K562 (cell line): ENCODE results near the gene CUX1. TPM values are rescaled to one million over a fixed set of nuclear protein-coding genes. Genes with fewer than 3 reads are reported as not detected.

ENCODE experiments used
- ARID1B ChIP-seq: fragments of 450-650 bp; IDR thresholded peaks from 2 replicates; pipeline ENCODE4 v1.6.1; 2016; ENCODE audit warnings: antibody characterized with exemption, mild to moderate bottlenecking, inconsistent platforms
- CBX2 ChIP-seq: fragments of 200-600 bp; sonication (generic); IDR thresholded peaks from one replicate; pipeline ENCODE4 v1.6.1; 2012; ENCODE audit warnings: mild to moderate bottlenecking, low read length, inconsistent platforms; ENCODE audit not compliant: insufficient read depth, poor library complexity, severe bottlenecking
- HDAC1 ChIP-seq, 2 experiments: fragments of 450-650 bp; IDR thresholded peaks; 2 replicates each; pipeline ENCODE4 v1.6.1; 2016 to 2017; ENCODE audit warnings: inconsistent platforms in 1 of 2, mild to moderate bottlenecking in 1 of 2, moderate library complexity in 1 of 2
- KDM1A ChIP-seq, 2 experiments: fragments of 450-650 bp; IDR thresholded peaks; 2 replicates each; pipeline ENCODE4 v1.6.1; 2016; ENCODE audit warnings: mild to moderate bottlenecking in 2 of 2
- MTA3 ChIP-seq: fragments of 450-650 bp; formaldehyde crosslinking; IDR thresholded peaks from 2 replicates; pipeline ENCODE4 v1.6.1; 2017; ENCODE audit warnings: mild to moderate bottlenecking, borderline replicate concordance
- RB1 ChIP-seq: fragments of 450-650 bp; IDR thresholded peaks from 2 replicates; pipeline ENCODE4 v1.6.1; 2017; ENCODE audit warnings: low read depth, mild to moderate bottlenecking
- RBM17 ChIP-seq: fragments of 200-400 bp; formaldehyde crosslinking; IDR thresholded peaks from 2 replicates; pipeline ENCODE4 v1.6.1; 2017; ENCODE audit warnings: low read depth, mild to moderate bottlenecking, low read length, borderline replicate concordance
- SIN3B ChIP-seq: fragments of 450-650 bp; IDR thresholded peaks from 2 replicates; pipeline ENCODE4 v1.6.1; 2017; ENCODE audit warnings: low read depth, mild to moderate bottlenecking, moderate library complexity
- ZBTB1 ChIP-seq: sonication (generic); formaldehyde crosslinking; IDR thresholded peaks from 2 replicates; pipeline ENCODE4 v1.8.1; 2023; ENCODE audit warnings: missing genetic modification reagents, low read depth, mild to moderate bottlenecking, borderline replicate concordance
- ZBTB17 ChIP-seq: fragments of 450-650 bp; formaldehyde crosslinking; IDR thresholded peaks from 2 replicates; pipeline ENCODE4 v1.4.0; 2020; ENCODE audit warnings: mild to moderate bottlenecking
- ZNF133 ChIP-seq: fragments of 250-450 bp; sonication (Bioruptor Pico); IDR thresholded peaks from 2 replicates; pipeline ENCODE4 v1.4.0; 2020; ENCODE audit warnings: mild to moderate bottlenecking
- ZNF644 ChIP-seq: fragments of 200-800 bp; sonication (Bioruptor generic); IDR thresholded peaks from 2 replicates; pipeline ENCODE4 v1.6.1; 2016; ENCODE audit warnings: low read depth, missing genetic modification characterization, missing compliant biosample characterization
- ZNF75A ChIP-seq: fragments of 450-650 bp; formaldehyde crosslinking; IDR thresholded peaks from 2 replicates; pipeline ENCODE4 v1.4.0; 2020; ENCODE audit warnings: mild to moderate bottlenecking
- ZSCAN32 ChIP-seq: fragments of 450-650 bp; formaldehyde crosslinking; IDR thresholded peaks from 2 replicates; pipeline ENCODE4 v1.4.0; 2020; ENCODE audit warnings: mild to moderate bottlenecking, moderate library complexity
- polyA plus RNA-seq, 8 experiments: library from polyadenylated mRNA; depleted of rRNA in 4 of 8; stranded (reverse) in 5 of 8; unstranded in 3 of 8; fragments of >200 nt; fragmentation: Nextera tagmentation in 2 of 8; fragmentation: Illumina TruSeq in 1 of 8; extraction: Ambion mirVana in 2 of 8; extraction: Trizol in 1 of 8; gene quantifications; 2 replicates each; pipeline versions ENCODE4 v1.2.1 to v1.2.3, GENCODE V29; 2011 to 2014; ENCODE audit warnings: inconsistent platforms in 1 of 8, missing spikeins in 1 of 8
- total RNA-seq, 7 experiments: library from RNA; depleted of rRNA in 6 of 7; stranded (reverse); fragments of >200 nt in 6 of 7; fragmentation: Illumina TruSeq in 2 of 7; extraction: Trizol in 2 of 7; gene quantifications; 2 replicates each; pipeline versions ENCODE4 v1.2.1 to v1.2.3, GENCODE V29; 2011 to 2021; ENCODE audit warnings: low replicate concordance in 1 of 7
- TF ChIP-seq, protein P1 (sequence below), 2 experiments: IDR thresholded peaks in 1 of 2; conservative IDR thresholded peaks in 1 of 2; 2 replicates each; pipeline ENCODE4 v1.6.1; 2016; ENCODE audit warnings: low read depth in 2 of 2, mild to moderate bottlenecking in 1 of 2, missing compliant biosample characterization in 1 of 2, missing genetic modification characterization in 1 of 2, moderate library complexity in 1 of 2
- TF ChIP-seq, protein P2 (sequence below): sonication (generic); formaldehyde crosslinking; IDR thresholded peaks from 2 replicates; pipeline ENCODE4 v1.8.0; 2023; ENCODE audit warnings: missing genetic modification reagents, mild to moderate bottlenecking, borderline replicate concordance

The CUX1 gene
- total and polyA plus RNA-seq, 9 of the 15 experiments (the other 6 are each of a cell fraction or from before 2014, with no cell fraction given), result 3.6 to 55.3 (median 25.2) TPM

DNA sequence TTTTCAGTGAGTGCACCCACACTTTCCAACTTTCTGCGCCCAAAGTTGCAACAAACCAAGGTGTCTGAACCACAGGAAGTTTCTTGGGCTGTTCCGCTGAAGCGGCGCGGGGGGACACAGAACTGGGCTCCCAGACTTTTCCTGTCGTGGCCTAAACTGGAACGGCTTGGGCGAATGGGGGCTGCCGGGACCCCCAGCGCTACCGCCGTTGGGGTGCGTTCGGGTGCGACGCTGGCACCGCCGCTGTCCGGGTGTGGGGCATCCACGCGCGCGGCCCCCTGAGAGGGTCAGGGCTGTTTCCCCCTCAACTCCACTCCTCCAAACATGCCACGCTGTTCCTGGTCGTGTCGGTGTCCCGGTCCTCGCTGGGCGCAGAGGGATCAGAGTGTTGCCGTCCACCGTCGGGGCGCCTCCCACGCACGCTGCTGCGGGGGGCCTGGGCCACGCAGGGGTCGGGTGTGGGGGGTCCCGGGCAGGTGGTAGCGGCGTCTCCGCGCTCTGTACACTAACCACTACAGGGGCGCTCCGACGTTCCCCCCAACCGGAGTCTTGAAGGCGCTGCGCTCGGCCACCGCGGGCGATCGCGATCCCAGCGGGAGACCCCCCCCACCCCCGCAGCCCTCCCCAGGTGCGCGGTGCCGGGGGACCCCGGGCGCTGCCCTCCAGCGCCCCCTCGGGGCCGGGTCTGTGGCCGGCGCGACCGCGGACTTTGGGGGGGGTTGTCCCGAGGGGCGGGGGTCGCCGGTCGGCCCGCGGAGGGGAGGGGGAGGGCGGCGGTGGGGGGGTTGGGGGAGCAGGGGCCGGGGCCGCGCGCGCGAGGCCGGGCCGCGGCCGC is 2.2 kb upstream of the CUX1 start (continued):
- TF ChIP-seq SIN3B (no peak; the same call in 1 of the 2 replicates), RBM17 (no peak), ZSCAN32 (CRISPR knock-in tag) (no peak), MTA3 (peak; percentile 91), ZBTB1 (CRISPR knock-in tag) (peak; percentile 4; the same call in 1 of the 2 replicates), RB1 (peak; percentile 46; the same call in 1 of the 2 replicates), ZNF75A (CRISPR knock-in tag) (no peak), ZBTB17 (peak; percentile 45; the same call in 1 of the 2 replicates), ZNF133 (CRISPR knock-in tag) (no peak), KDM1A (IDR thresholded peaks at IDR 0.05) (no peak), ARID1B (peak; percentile 44), ZNF644 (tag) (no peak; the same call in 1 of the 2 replicates), HDAC1 (IDR thresholded peaks at IDR 0.05) (peak in 1 of 2 experiments; percentile 88; a peak in 2 of 4 replicates), CBX2 (no peak)
- TF ChIP-seq, protein P1, sequence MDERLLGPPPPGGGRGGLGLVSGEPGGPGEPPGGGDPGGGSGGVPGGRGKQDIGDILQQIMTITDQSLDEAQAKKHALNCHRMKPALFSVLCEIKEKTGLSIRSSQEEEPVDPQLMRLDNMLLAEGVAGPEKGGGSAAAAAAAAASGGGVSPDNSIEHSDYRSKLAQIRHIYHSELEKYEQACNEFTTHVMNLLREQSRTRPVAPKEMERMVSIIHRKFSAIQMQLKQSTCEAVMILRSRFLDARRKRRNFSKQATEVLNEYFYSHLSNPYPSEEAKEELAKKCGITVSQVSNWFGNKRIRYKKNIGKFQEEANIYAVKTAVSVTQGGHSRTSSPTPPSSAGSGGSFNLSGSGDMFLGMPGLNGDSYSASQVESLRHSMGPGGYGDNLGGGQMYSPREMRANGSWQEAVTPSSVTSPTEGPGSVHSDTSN (CRISPR knock-in tag; IDR thresholded peaks at IDR 0.05; ENCODE audit: low read depth), result no peak
- TF ChIP-seq, protein P1 (tag; conservative IDR thresholded peaks at IDR 0.05; ENCODE audit: low read depth), result no peak
- TF ChIP-seq, protein P2, sequence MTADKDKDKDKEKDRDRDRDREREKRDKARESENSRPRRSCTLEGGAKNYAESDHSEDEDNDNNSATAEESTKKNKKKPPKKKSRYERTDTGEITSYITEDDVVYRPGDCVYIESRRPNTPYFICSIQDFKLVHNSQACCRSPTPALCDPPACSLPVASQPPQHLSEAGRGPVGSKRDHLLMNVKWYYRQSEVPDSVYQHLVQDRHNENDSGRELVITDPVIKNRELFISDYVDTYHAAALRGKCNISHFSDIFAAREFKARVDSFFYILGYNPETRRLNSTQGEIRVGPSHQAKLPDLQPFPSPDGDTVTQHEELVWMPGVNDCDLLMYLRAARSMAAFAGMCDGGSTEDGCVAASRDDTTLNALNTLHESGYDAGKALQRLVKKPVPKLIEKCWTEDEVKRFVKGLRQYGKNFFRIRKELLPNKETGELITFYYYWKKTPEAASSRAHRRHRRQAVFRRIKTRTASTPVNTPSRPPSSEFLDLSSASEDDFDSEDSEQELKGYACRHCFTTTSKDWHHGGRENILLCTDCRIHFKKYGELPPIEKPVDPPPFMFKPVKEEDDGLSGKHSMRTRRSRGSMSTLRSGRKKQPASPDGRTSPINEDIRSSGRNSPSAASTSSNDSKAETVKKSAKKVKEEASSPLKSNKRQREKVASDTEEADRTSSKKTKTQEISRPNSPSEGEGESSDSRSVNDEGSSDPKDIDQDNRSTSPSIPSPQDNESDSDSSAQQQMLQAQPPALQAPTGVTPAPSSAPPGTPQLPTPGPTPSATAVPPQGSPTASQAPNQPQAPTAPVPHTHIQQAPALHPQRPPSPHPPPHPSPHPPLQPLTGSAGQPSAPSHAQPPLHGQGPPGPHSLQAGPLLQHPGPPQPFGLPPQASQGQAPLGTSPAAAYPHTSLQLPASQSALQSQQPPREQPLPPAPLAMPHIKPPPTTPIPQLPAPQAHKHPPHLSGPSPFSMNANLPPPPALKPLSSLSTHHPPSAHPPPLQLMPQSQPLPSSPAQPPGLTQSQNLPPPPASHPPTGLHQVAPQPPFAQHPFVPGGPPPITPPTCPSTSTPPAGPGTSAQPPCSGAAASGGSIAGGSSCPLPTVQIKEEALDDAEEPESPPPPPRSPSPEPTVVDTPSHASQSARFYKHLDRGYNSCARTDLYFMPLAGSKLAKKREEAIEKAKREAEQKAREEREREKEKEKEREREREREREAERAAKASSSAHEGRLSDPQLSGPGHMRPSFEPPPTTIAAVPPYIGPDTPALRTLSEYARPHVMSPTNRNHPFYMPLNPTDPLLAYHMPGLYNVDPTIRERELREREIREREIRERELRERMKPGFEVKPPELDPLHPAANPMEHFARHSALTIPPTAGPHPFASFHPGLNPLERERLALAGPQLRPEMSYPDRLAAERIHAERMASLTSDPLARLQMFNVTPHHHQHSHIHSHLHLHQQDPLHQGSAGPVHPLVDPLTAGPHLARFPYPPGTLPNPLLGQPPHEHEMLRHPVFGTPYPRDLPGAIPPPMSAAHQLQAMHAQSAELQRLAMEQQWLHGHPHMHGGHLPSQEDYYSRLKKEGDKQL (CRISPR knock-in tag), result 0 out of 2 replicates have a peak, but pooled peaks have one; percentile 60
